Measurements from ENCODE around the gene NDUFB3.

DNA sequence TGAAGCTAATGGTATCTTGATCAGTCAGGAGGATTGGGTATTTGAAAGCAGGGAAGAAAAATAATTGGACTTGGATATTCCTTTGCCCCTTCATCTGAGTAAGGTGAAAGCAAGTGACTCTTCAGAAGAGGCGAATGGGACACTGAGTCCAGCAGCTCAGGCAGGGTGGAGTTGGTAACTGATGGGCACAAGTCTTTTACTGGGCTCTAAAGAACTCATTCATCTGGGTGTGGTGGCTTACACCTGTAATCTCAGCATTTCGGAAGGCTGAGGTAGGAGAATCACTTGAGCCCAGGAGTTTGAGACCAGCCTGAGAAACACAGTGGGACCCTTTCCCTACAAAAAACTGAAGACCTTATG is 55.3 kb downstream of the NDUFB3 start:
- no peak for TF ChIP-seq CTCF (IDR thresholded peaks at IDR 0.05; ENCODE audit: insufficient read depth, low read length)
- no peak for TF ChIP-seq REST (IDR thresholded peaks at IDR 0.05; ENCODE audit: insufficient replicate concordance, low read depth)
- TF ChIP-seq POLR2AphosphoS5 (IDR thresholded peaks at IDR 0.05; ENCODE audit: low read depth), result no peak
- TF ChIP-seq GABPA (IDR thresholded peaks at IDR 0.05; ENCODE audit: low read depth), result no peak
- TF ChIP-seq SPI1 (IDR thresholded peaks at IDR 0.05; ENCODE audit: borderline replicate concordance, low read depth), result no peak
